ENCODE data around the gene COQ5.

The COQ5 gene

GRCh38 chr12:120530418-120530761, 1.4 kb upstream of the COQ5 start (continued):
- TF ChIP-seq ZNF202 (tag by site-specific recombination; IDR thresholded peaks at IDR 0.05; ENCODE audit: borderline replicate concordance) (peak; percentile 60; the same call in 1 of the 2 replicates), ZNF223 (tag by site-specific recombination; IDR thresholded peaks at IDR 0.05) (peak; percentile 60; the same call in 1 of the 2 replicates)

GRCh38 chr12:120529641-120530417, 871 bp upstream of the COQ5 start:
- H3K27ac ChIP-seq (ENCODE audit: extremely low read depth, low read depth, low read length), result peak overlapping the region; percentile 69; the same call in 1 of the 2 replicates
- peak overlapping the region; percentile 99 for H3K4me3 ChIP-seq (ENCODE audit: low read depth, low read length)
- CTCF ChIA-PET, result interaction anchor here (0.5 kb wide), 1 partner anchor 329 kb away, joined by 3 read pairs; the partner anchor contains the start of gene RPLP0
- H3K36me3 ChIP-seq (ENCODE audit: control insufficient read depth in 2 of 2, insufficient read depth in 1 of 2, low read length in 2 of 2), result no peaks in the 10 kb centered on the region
- H3K4me1 ChIP-seq (ENCODE audit: control insufficient read depth, insufficient read depth, low read length), result no peaks in the 10 kb centered on the region
- H3K9me3 ChIP-seq (ENCODE audit: control insufficient read depth, insufficient read depth, low read depth, low read length), result no peaks in the 10 kb centered on the region
- POLR2A ChIA-PET, result interaction anchor here (1.7 to 2.0 kb wide), 2 partner anchors 33 to 52 kb away, joined by 8 to 26 read pairs; partner anchors contain the start of genes DYNLL1 and POP5
- TF ChIP-seq ZNF24 (tag by site-specific recombination; IDR thresholded peaks at IDR 0.05), result no peak; the same call in 1 of the 2 replicates
- TF ChIP-seq ZEB2 (tag by site-specific recombination; IDR thresholded peaks at IDR 0.05), result 0 out of 2 replicates have a peak, but pooled peaks have one; percentile 12
- peak; percentile 89 for TF ChIP-seq ZIC2 (tag by site-specific recombination; IDR thresholded peaks at IDR 0.05)
- peak; percentile 85 for TF ChIP-seq ZNF423 (tag by site-specific recombination; IDR thresholded peaks at IDR 0.05)
- TF ChIP-seq YY1 (tag by site-specific recombination; IDR thresholded peaks at IDR 0.05), result no peak
- TF ChIP-seq ZNF350 (tag by site-specific recombination; IDR thresholded peaks at IDR 0.05), result no peak
- TF ChIP-seq, protein P1, sequence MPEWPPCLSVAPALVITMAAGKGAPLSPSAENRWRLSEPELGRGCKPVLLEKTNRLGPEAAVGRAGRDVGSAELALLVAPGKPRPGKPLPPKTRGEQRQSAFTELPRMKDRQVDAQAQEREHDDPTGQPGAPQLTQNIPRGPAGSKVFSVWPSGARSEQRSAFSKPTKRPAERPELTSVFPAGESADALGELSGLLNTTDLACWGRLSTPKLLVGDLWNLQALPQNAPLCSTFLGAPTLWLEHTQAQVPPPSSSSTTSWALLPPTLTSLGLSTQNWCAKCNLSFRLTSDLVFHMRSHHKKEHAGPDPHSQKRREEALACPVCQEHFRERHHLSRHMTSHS (tag by site-specific recombination; IDR thresholded peaks at IDR 0.05), result 0 out of 2 replicates have a peak, but pooled peaks have one; percentile 40
- TF ChIP-seq ZNF335 (tag by site-specific recombination; conservative IDR thresholded peaks at IDR 0.05), result peak; percentile 74; the same call in 1 of the 2 replicates
- TF ChIP-seq, protein P2, sequence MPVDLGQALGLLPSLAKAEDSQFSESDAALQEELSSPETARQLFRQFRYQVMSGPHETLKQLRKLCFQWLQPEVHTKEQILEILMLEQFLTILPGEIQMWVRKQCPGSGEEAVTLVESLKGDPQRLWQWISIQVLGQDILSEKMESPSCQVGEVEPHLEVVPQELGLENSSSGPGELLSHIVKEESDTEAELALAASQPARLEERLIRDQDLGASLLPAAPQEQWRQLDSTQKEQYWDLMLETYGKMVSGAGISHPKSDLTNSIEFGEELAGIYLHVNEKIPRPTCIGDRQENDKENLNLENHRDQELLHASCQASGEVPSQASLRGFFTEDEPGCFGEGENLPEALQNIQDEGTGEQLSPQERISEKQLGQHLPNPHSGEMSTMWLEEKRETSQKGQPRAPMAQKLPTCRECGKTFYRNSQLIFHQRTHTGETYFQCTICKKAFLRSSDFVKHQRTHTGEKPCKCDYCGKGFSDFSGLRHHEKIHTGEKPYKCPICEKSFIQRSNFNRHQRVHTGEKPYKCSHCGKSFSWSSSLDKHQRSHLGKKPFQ (tag by site-specific recombination; IDR thresholded peaks at IDR 0.05), result peak; percentile 67
- TF ChIP-seq, protein P3, sequence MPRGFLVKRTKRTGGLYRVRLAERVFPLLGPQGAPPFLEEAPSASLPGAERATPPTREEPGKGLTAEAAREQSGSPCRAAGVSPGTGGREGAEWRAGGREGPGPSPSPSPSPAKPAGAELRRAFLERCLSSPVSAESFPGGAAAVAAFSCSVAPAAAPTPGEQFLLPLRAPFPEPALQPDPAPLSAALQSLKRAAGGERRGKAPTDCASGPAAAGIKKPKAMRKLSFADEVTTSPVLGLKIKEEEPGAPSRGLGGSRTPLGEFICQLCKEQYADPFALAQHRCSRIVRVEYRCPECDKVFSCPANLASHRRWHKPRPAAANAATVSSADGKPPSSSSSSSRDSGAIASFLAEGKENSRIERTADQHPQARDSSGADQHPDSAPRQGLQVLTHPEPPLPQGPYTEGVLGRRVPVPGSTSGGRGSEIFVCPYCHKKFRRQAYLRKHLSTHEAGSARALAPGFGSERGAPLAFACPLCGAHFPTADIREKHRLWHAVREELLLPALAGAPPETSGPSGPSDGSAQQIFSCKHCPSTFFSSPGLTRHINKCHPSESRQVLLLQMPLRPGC (tag by site-specific recombination; IDR thresholded peaks at IDR 0.05), result 0 out of 2 replicates have a peak, but pooled peaks have one; percentile 38
- TF ChIP-seq ZNF521 (tag by site-specific recombination; IDR thresholded peaks at IDR 0.05), result no peak
- TF ChIP-seq GLIS1 (tag by site-specific recombination; IDR thresholded peaks at IDR 0.05), result peak; percentile 96
- peak; percentile 81 for TF ChIP-seq ZBTB20 (tag by site-specific recombination; IDR thresholded peaks at IDR 0.05)
- TF ChIP-seq IKZF3 (tag by site-specific recombination; IDR thresholded peaks at IDR 0.05), result peak; percentile 34; the same call in 1 of the 2 replicates
- TF ChIP-seq ZNF791 (tag by site-specific recombination; IDR thresholded peaks at IDR 0.05), result no peak
- peak; percentile 58 for TF ChIP-seq ZBTB6 (tag by site-specific recombination; IDR thresholded peaks at IDR 0.05)
- TF ChIP-seq KLF1 (tag by site-specific recombination; IDR thresholded peaks at IDR 0.05), result 0 out of 2 replicates have a peak, but pooled peaks have one; percentile 42
- no peak for TF ChIP-seq ZNF76 (tag by site-specific recombination; IDR thresholded peaks at IDR 0.05; ENCODE audit: borderline replicate concordance, low read depth)
- peak; percentile 71 for TF ChIP-seq FEZF1 (tag by site-specific recombination; IDR thresholded peaks at IDR 0.05)
- TF ChIP-seq OSR2 (tag by site-specific recombination; IDR thresholded peaks at IDR 0.05), result peak; percentile 56
- peak; percentile 87 for TF ChIP-seq PRDM6 (tag by site-specific recombination; IDR thresholded peaks at IDR 0.05)
- TF ChIP-seq ZNF660 (tag by site-specific recombination; IDR thresholded peaks at IDR 0.05), result 0 out of 2 replicates have a peak, but pooled peaks have one; percentile 23
- peak; percentile 91 for TF ChIP-seq PRDM1 (tag by site-specific recombination; IDR thresholded peaks at IDR 0.05)
- 0 out of 2 replicates have a peak, but pooled peaks have one; percentile 12 for TF ChIP-seq ZNF843 (tag by site-specific recombination; IDR thresholded peaks at IDR 0.05)
- no peak for TF ChIP-seq ZNF529 (tag by site-specific recombination; IDR thresholded peaks at IDR 0.05; ENCODE audit: insufficient replicate concordance)
- TF ChIP-seq ZSCAN30 (tag by site-specific recombination; IDR thresholded peaks at IDR 0.05), result peak; percentile 44
- no peak for TF ChIP-seq ZNF544 (tag by site-specific recombination; IDR thresholded peaks at IDR 0.05)
- peak; percentile 85 for TF ChIP-seq ZNF600 (tag by site-specific recombination; IDR thresholded peaks at IDR 0.05)
